ENCODE results near the gene LSM11.

LSM11 gene

GRCh38 chr5:157778121-157778805 lies 34.8 kb downstream of the LSM11 start:
- DNase-seq: no peak

- DNase-seq: no peak
Observed at GRCh38 chr5:157779221-157779620, 35.7 kb downstream of the LSM11 start.

- no peak for DNase-seq
Observed at GRCh38 chr5:157785801-157786200, 42.3 kb downstream of the LSM11 start.

GRCh38 chr5:157793301-157793700 lies 49.8 kb downstream of the LSM11 start:
- no peak for DNase-seq

- DNase-seq: no peak
Observed at GRCh38 chr5:157799578-157799977, 56.1 kb downstream of the LSM11 start.

GRCh38 chr5:157800137-157800536 lies 56.6 kb downstream of the LSM11 start:
- DNase-seq: no peak

GRCh38 chr5:157802736-157803135 lies 59.2 kb downstream of the LSM11 start:
- no peak for DNase-seq

- DNase-seq: no peak
Observed at GRCh38 chr5:157808043-157808442, 64.5 kb downstream of the LSM11 start.
